HG02623 (cell line): ENCODE results near the gene MAMSTR.

ENCODE experiments used
- ATAC-seq: cut with Tn5 transposase; IDR thresholded peaks from one replicate; pipeline ENCODE4 v1.9.1; 2021; ENCODE audit warnings: moderate library complexity; ENCODE audit not compliant: unreplicated experiment

MAMSTR gene

GRCh38 chr19:48668761-48669160 is 50.8 kb downstream of the MAMSTR start:
- no peak for ATAC-seq

- ATAC-seq: no peak
These were observed 51.2 kb downstream of the MAMSTR start for GRCh38 chr19:48668332-48668731.

DNA sequence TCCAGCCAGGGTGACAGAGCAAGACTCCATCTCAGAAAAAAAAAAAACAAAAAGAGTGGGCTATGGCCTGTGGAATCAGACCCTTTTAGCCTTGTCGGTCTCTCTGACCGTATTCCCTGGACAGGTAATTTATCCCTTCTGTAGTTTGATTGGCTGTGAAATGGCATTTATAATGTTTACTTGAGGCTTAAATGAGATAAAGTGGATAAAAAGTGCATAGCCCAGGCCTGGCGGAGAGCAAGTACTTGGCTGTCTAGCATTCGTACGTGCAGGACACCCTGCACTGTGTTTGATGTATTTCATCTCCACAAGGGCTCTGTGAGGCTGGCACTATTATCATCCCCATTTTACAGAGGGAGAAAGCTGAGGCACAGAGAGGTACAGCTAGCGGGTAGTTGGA is 53.7 kb downstream of the MAMSTR start:
- ATAC-seq: no peak

DNA sequence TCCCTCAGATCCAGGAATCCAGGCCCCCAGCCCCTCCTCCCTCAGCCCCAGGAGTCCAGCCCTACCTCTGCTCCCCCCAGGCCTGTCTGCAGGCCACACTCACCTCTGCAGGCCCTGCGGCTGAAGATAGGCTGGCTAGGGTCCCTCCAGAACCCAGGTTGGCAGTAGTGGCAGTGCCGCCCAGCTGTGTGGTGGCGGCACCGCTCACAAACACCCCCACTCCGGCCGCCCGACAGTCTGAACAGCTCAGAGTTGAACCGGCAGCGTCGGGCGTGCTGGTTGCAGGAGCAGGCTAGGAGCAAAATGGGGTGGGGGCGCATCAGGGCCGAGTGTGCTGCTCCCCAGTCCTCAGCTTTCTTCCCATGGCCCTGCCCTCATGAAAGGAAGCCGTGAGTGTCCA is 55.0 kb downstream of the MAMSTR start:
- ATAC-seq: no peak

DNA sequence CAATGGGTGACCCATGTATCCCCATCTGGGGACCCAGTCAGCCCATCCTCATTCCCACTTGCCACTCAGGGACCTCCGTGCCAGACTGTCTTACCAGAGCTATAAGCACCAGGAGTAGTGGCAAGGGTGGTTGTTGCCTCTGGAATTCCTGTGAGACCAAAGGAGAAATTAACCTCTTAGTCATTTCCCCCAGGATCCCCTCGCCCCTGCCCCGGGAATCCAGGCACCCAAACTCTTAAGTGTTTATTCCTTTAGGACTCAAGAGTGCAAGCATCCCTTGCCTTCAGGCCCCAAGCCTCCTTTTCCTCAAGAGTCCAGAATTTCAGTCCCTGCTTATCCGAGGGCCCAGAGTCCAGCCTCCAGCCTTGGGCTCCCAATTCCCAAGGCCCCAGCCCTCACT is 55.9 kb downstream of the MAMSTR start:
- no peak for ATAC-seq
